GM23338 (cell line): ENCODE measurements around the gene PHLDB2. TPM values are rescaled to one million over a fixed set of nuclear protein-coding genes. Genes with fewer than 3 reads are reported as not detected.

ENCODE experiments used
- ATAC-seq: fragments of 200-7000 bp; cut with Tn5 transposase; 3 replicates; pipeline ENCODE4 v1.9.1; 2020
- DNase-seq: peaks from one replicate; pipeline ENCODE4 v3.0.0-alpha.2; 2015; ENCODE audit warnings: low spot score
- H2AFZ ChIP-seq: fragments of 200-600 bp; sonication (generic); 2 replicates; pipeline ENCODE4 v1.8.0; 2016; ENCODE audit warnings: antibody characterized with exemption, mild to moderate bottlenecking, moderate library complexity
- H3F3A ChIP-seq: fragments of 200-600 bp; sonication (generic); replicated peaks from 2 replicates; pipeline ENCODE4 v1.8.0; 2017; ENCODE audit warnings: antibody characterized with exemption, mixed run types, low read depth
- H3K27ac ChIP-seq: fragments of 200-600 bp; sonication (generic); 2 replicates; pipeline ENCODE4 v1.6.1; 2016; ENCODE audit warnings: low read depth
- H3K27me3 ChIP-seq: fragments of 200-600 bp; sonication (generic); 2 replicates; pipeline ENCODE4 v1.8.0; 2016; ENCODE audit warnings: mild to moderate bottlenecking, mixed run types, moderate library complexity; ENCODE audit not compliant: insufficient read depth
- H3K36me3 ChIP-seq: fragments of 200-600 bp; sonication (generic); 2 replicates; pipeline ENCODE4 v1.8.0; 2016; ENCODE audit warnings: mild to moderate bottlenecking; ENCODE audit not compliant: insufficient read depth
- H3K4me1 ChIP-seq: fragments of 200-600 bp; sonication (generic); 2 replicates; pipeline ENCODE4 v1.8.0; 2016; ENCODE audit warnings: mild to moderate bottlenecking, moderate library complexity; ENCODE audit not compliant: insufficient read depth
- H3K4me2 ChIP-seq: fragments of 200-600 bp; sonication (generic); 2 replicates; pipeline ENCODE4 v1.7.1; 2017; ENCODE audit warnings: mixed run types
- H3K4me3 ChIP-seq: fragments of 200-600 bp; sonication (generic); 2 replicates; pipeline ENCODE4 v1.6.1; 2016; ENCODE audit warnings: mixed run types
- H3K79me2 ChIP-seq: fragments of 200-600 bp; sonication (generic); replicated peaks from 2 replicates; pipeline ENCODE4 v1.8.0; 2017; ENCODE audit warnings: mild to moderate bottlenecking; ENCODE audit not compliant: insufficient read depth
- H3K9me2 ChIP-seq: fragments of 200-600 bp; sonication (generic); 2 replicates; pipeline ENCODE4 v1.8.0; 2017; ENCODE audit not compliant: insufficient read depth
- H4K20me1 ChIP-seq: fragments of 200-600 bp; sonication (generic); replicated peaks from 2 replicates; pipeline ENCODE4 v1.8.0; 2017; ENCODE audit warnings: mild to moderate bottlenecking; ENCODE audit not compliant: insufficient read depth
- H3K27ac Mint-ChIP-seq: 2 replicates; pipeline ENCODE4 v1.8.0; 2020; ENCODE audit warnings: inconsistent platforms, mild to moderate bottlenecking, moderate library complexity, mixed read lengths
- H3K27me3 Mint-ChIP-seq: 3 replicates; pipeline ENCODE4 v1.8.0; 2022; ENCODE audit warnings: low read depth, mild to moderate bottlenecking, moderate library complexity, mixed read lengths, inconsistent platforms; ENCODE audit not compliant: insufficient read depth, poor library complexity
- H3K36me3 Mint-ChIP-seq: 3 replicates; pipeline ENCODE4 v1.8.0; 2021; ENCODE audit warnings: low read depth, mild to moderate bottlenecking, inconsistent platforms, moderate library complexity, mixed read lengths
- H3K4me1 Mint-ChIP-seq: 3 replicates; pipeline ENCODE4 v1.8.0; 2020; ENCODE audit warnings: mild to moderate bottlenecking, inconsistent platforms, mixed read lengths
- H3K4me3 Mint-ChIP-seq: 3 replicates; pipeline ENCODE4 v1.8.0; 2021; ENCODE audit warnings: moderate library complexity, mild to moderate bottlenecking, inconsistent platforms, mixed read lengths
- H3K9me3 Mint-ChIP-seq: 3 replicates; pipeline ENCODE4 v1.8.0; 2020; ENCODE audit warnings: moderate library complexity, mild to moderate bottlenecking, inconsistent platforms, mixed read lengths
- CREB1 ChIP-seq: fragments of 250-450 bp; sonication (Bioruptor Pico); IDR thresholded peaks from 2 replicates; pipeline ENCODE4 v1.5.0; 2020; ENCODE audit warnings: low read depth, mild to moderate bottlenecking, moderate library complexity
- CTCF ChIP-seq, 2 experiments: fragments of 200-600 bp in 1 of 2; sonication (generic) in 1 of 2; conservative IDR thresholded peaks; 2 replicates each; pipeline versions ENCODE4 v1.5.1 to v1.6.1; 2016 to 2017; ENCODE audit warnings: antibody characterized with exemption in 2 of 2, low read depth in 2 of 2, mild to moderate bottlenecking in 2 of 2, moderate library complexity in 1 of 2
- ETS1 ChIP-seq: IDR thresholded peaks from 2 replicates; pipeline ENCODE4 v1.6.1; 2016; ENCODE audit warnings: antibody characterized with exemption
- EZH2 ChIP-seq: fragments of 200-600 bp; sonication (generic); IDR thresholded peaks from one replicate; pipeline ENCODE4 v1.8.0; 2017; ENCODE audit warnings: antibody characterized with exemption, mild to moderate bottlenecking, low read depth; ENCODE audit not compliant: unreplicated experiment
- EZH2phosphoT487 ChIP-seq: fragments of 200-600 bp; sonication (generic); IDR thresholded peaks from one replicate; pipeline ENCODE4 v1.8.1; 2018; ENCODE audit warnings: antibody characterized with exemption; ENCODE audit not compliant: unreplicated experiment
- JUNB ChIP-seq: IDR thresholded peaks from one replicate; pipeline ENCODE4 v1.6.1; 2016; ENCODE audit warnings: antibody characterized with exemption; ENCODE audit not compliant: unreplicated experiment
- NANOG ChIP-seq: IDR thresholded peaks from 2 replicates; pipeline ENCODE4 v1.6.1; 2016; ENCODE audit warnings: antibody characterized with exemption, borderline replicate concordance
- POLR2AphosphoS5 ChIP-seq: IDR thresholded peaks from 2 replicates; pipeline ENCODE4 v1.6.1; 2016; ENCODE audit warnings: antibody characterized with exemption, low read depth
- REST ChIP-seq: IDR thresholded peaks from one replicate; pipeline ENCODE4 v1.6.1; 2018; ENCODE audit warnings: antibody characterized with exemption; ENCODE audit not compliant: unreplicated experiment
- STAT1 ChIP-seq: IDR thresholded peaks from one replicate; pipeline ENCODE4 v1.6.1; 2016; ENCODE audit warnings: antibody characterized with exemption; ENCODE audit not compliant: unreplicated experiment
- ZNF114 ChIP-seq: fragments of 250-450 bp; sonication (Bioruptor Pico); IDR thresholded peaks from 2 replicates; pipeline ENCODE4 v1.5.0; 2020; ENCODE audit warnings: mild to moderate bottlenecking, moderate library complexity
- ZNF331 ChIP-seq: fragments of 250-450 bp; sonication (Bioruptor Pico); IDR thresholded peaks from 2 replicates; pipeline ENCODE4 v1.5.0; 2020; ENCODE audit warnings: low read depth, mild to moderate bottlenecking, moderate library complexity
- ZNF462 ChIP-seq: fragments of 250-450 bp; sonication (Bioruptor Pico); IDR thresholded peaks from 2 replicates; pipeline ENCODE4 v1.5.0; 2020; ENCODE audit warnings: mild to moderate bottlenecking, moderate library complexity
- polyA plus RNA-seq: library from polyadenylated mRNA; unstranded; fragments of >200 nt; fragmentation: Nextera tagmentation; extraction: Ambion mirVana; gene quantifications from 2 replicates; pipeline ENCODE4 v1.2.1, GENCODE V29; 2016
- total RNA-seq: library from RNA; depleted of rRNA; stranded (reverse); fragments of >200 nt; shearing (Covaris generic); gene quantifications from 2 replicates; pipeline ENCODE4 v1.2.3, GENCODE V29; 2014

Gene PHLDB2
- total and polyA plus RNA-seq, 2 experiments from 2014 or later: 19.5 to 33.7 TPM

GRCh38 chr3:111871809-111872623 lies 13.0 kb downstream of the PHLDB2 start:
- no peak overlapping the region for H2AFZ ChIP-seq
- peaks cover 6% of the 10 kb centered on the region; the same call in 2 of the 3 replicates for H3K36me3 Mint-ChIP-seq
- no peaks in the 10 kb centered on the region for H3F3A ChIP-seq
- DNase-seq: no peak
- peak; percentile 72 for ATAC-seq
- H3K9me3 Mint-ChIP-seq: no peaks in the 10 kb centered on the region
- H3K9me2 ChIP-seq: no peaks in the 10 kb centered on the region
- H3K4me2 ChIP-seq: no peak overlapping the region
- H4K20me1 ChIP-seq: no peaks in the 10 kb centered on the region
- H3K79me2 ChIP-seq: peaks cover 78% of the 10 kb centered on the region
- no peak overlapping the region; the same call in 1 of the 2 replicates for H3K27ac Mint-ChIP-seq
- peaks cover 46% of the 10 kb centered on the region for H3K4me1 Mint-ChIP-seq
- H3K36me3 ChIP-seq: no peaks in the 10 kb centered on the region
- no peaks in the 10 kb centered on the region for H3K27me3 ChIP-seq
- H3K4me1 ChIP-seq: peaks cover 46% of the 10 kb centered on the region
- H3K27me3 Mint-ChIP-seq: no peaks in the 10 kb centered on the region
- H3K4me3 Mint-ChIP-seq: no peak overlapping the region
- H3K27ac ChIP-seq: no peak overlapping the region
- TF ChIP-seq ETS1 (no peak), CREB1 (CRISPR knock-in tag) (no peak), EZH2 (no peak), ZNF462 (CRISPR knock-in tag) (no peak), REST (no peak), CTCF (conservative IDR thresholded peaks at IDR 0.05; ENCODE audit: low read depth in 2 of 2) (no peak), JUNB (no peak), STAT1 (no peak), POLR2AphosphoS5 (no peak), EZH2phosphoT487 (no peak), ZNF331 (no peak), ZNF114 (no peak), NANOG (no peak)
- no peak overlapping the region for H3K4me3 ChIP-seq
